SK-N-SH treated with all-trans-retinoic acid at 6 μM for 48 hours (cell line): ENCODE measurements around the gene ATP5MG.
A peak's percentile ranks its signal among the peaks of the same experiment; 100 is the strongest.

Experiments used
- ATAC-seq: fragments of 200-7000 bp; cut with Tn5 transposase; 3 replicates; pipeline ENCODE4 v1.9.1; 2020; ENCODE audit warnings: mild to moderate bottlenecking, moderate library complexity
- ARNTL ChIP-seq: fragments of 450-650 bp; formaldehyde crosslinking; IDR thresholded peaks from 2 replicates; pipeline ENCODE4 v1.5.0; 2020; ENCODE audit warnings: low read depth, mild to moderate bottlenecking, moderate library complexity, borderline replicate concordance
- BACH2 ChIP-seq: fragments of 250-450 bp; sonication (Bioruptor Pico); IDR thresholded peaks from 2 replicates; pipeline ENCODE4 v1.9.0; 2021; ENCODE audit warnings: mild to moderate bottlenecking, borderline replicate concordance
- CSDC2 ChIP-seq: fragments of 250-450 bp; sonication (Bioruptor Pico); IDR thresholded peaks from 2 replicates; pipeline ENCODE4 v1.5.0; 2020; ENCODE audit warnings: mild to moderate bottlenecking, moderate library complexity
- ESRRG ChIP-seq: fragments of 250-450 bp; sonication (Bioruptor Pico); IDR thresholded peaks from 2 replicates; pipeline ENCODE4 v1.6.1; 2021; ENCODE audit warnings: mild to moderate bottlenecking
- GLIS3 ChIP-seq: fragments of 250-450 bp; sonication (Bioruptor Pico); IDR thresholded peaks from 2 replicates; pipeline ENCODE4 v1.5.0; 2020; ENCODE audit warnings: mild to moderate bottlenecking, moderate library complexity
- ISL1 ChIP-seq: fragments of 250-450 bp; sonication (Bioruptor Pico); IDR thresholded peaks from 2 replicates; pipeline ENCODE4 v2.1.2; 2022; ENCODE audit warnings: mild to moderate bottlenecking, moderate library complexity
- OSR1 ChIP-seq: fragments of 250-450 bp; sonication (Bioruptor Pico); IDR thresholded peaks from 2 replicates; pipeline ENCODE4 v1.8.0; 2022; ENCODE audit warnings: moderate library complexity, mild to moderate bottlenecking, inconsistent platforms
- POU6F1 ChIP-seq: fragments of 250-450 bp; sonication (Bioruptor Pico); IDR thresholded peaks from 2 replicates; pipeline ENCODE4 v1.8.0; 2021; ENCODE audit warnings: low read depth, mild to moderate bottlenecking, moderate library complexity, borderline replicate concordance
- PPARA ChIP-seq: fragments of 250-450 bp; sonication (Bioruptor Pico); IDR thresholded peaks from 2 replicates; pipeline ENCODE4 v1.5.0; 2020; ENCODE audit warnings: mild to moderate bottlenecking, borderline replicate concordance
- RARB ChIP-seq: fragments of 250-450 bp; sonication (Bioruptor Pico); IDR thresholded peaks from 2 replicates; pipeline ENCODE4 v1.8.0; 2021; ENCODE audit warnings: mild to moderate bottlenecking, moderate library complexity
- SNAI2 ChIP-seq: fragments of 250-450 bp; sonication (Bioruptor Pico); IDR thresholded peaks from 2 replicates; pipeline ENCODE4 v1.5.0; 2020; ENCODE audit warnings: mild to moderate bottlenecking, moderate library complexity
- TCF4 ChIP-seq: fragments of 250-450 bp; sonication (Bioruptor Pico); IDR thresholded peaks from 2 replicates; pipeline ENCODE4 v1.8.0; 2021; ENCODE audit warnings: mild to moderate bottlenecking, moderate library complexity, borderline replicate concordance
- TOX ChIP-seq: fragments of 250-450 bp; sonication (Bioruptor Pico); IDR thresholded peaks from 2 replicates; pipeline ENCODE4 v1.8.0; 2021; ENCODE audit warnings: mild to moderate bottlenecking, moderate library complexity, borderline replicate concordance
- ZC3H10 ChIP-seq: fragments of 250-450 bp; sonication (Bioruptor Pico); IDR thresholded peaks from 2 replicates; pipeline ENCODE4 v1.5.1; 2021; ENCODE audit warnings: mild to moderate bottlenecking, moderate library complexity
- ZFP3 ChIP-seq: fragments of 250-450 bp; sonication (Bioruptor Pico); IDR thresholded peaks from 2 replicates; pipeline ENCODE4 v1.5.0; 2020; ENCODE audit warnings: mild to moderate bottlenecking, moderate library complexity
- ZFP30 ChIP-seq: fragments of 450-650 bp; formaldehyde crosslinking; IDR thresholded peaks from 2 replicates; pipeline ENCODE4 v1.5.0; 2022; ENCODE audit warnings: mild to moderate bottlenecking, moderate library complexity
- ZNF565 ChIP-seq: fragments of 450-650 bp; formaldehyde crosslinking; conservative IDR thresholded peaks from 2 replicates; pipeline ENCODE4 v1.5.0; 2020; ENCODE audit warnings: low read depth, mild to moderate bottlenecking, moderate library complexity
- ZNF70 ChIP-seq: fragments of 450-650 bp; formaldehyde crosslinking; IDR thresholded peaks from 2 replicates; pipeline ENCODE4 v1.5.0; 2020; ENCODE audit warnings: mild to moderate bottlenecking, moderate library complexity
- ZNF8 ChIP-seq: fragments of 450-650 bp; formaldehyde crosslinking; IDR thresholded peaks from 2 replicates; pipeline ENCODE4 v1.5.0; 2020; ENCODE audit warnings: mild to moderate bottlenecking, moderate library complexity
- TF ChIP-seq, protein P1 (sequence below): fragments of 250-450 bp; sonication (Bioruptor Pico); IDR thresholded peaks from 2 replicates; pipeline ENCODE4 v1.8.0; 2020; ENCODE audit warnings: mild to moderate bottlenecking, moderate library complexity, borderline replicate concordance
- TF ChIP-seq, protein P2 (sequence below): fragments of 250-450 bp; sonication (Bioruptor Pico); IDR thresholded peaks from 2 replicates; pipeline ENCODE4 v1.5.0; 2020; ENCODE audit warnings: mild to moderate bottlenecking, moderate library complexity
- TF ChIP-seq, protein P3 (sequence below): fragments of 250-450 bp; sonication (Bioruptor Pico); IDR thresholded peaks from 2 replicates; pipeline ENCODE4 v1.5.1; 2021; ENCODE audit warnings: mild to moderate bottlenecking, moderate library complexity
- TF ChIP-seq, protein P4 (sequence below): fragments of 250-450 bp; sonication (Bioruptor Pico); IDR thresholded peaks from 2 replicates; pipeline ENCODE4 v1.5.1; 2020; ENCODE audit warnings: low read depth, mild to moderate bottlenecking, moderate library complexity

ATP5MG gene

DNA sequence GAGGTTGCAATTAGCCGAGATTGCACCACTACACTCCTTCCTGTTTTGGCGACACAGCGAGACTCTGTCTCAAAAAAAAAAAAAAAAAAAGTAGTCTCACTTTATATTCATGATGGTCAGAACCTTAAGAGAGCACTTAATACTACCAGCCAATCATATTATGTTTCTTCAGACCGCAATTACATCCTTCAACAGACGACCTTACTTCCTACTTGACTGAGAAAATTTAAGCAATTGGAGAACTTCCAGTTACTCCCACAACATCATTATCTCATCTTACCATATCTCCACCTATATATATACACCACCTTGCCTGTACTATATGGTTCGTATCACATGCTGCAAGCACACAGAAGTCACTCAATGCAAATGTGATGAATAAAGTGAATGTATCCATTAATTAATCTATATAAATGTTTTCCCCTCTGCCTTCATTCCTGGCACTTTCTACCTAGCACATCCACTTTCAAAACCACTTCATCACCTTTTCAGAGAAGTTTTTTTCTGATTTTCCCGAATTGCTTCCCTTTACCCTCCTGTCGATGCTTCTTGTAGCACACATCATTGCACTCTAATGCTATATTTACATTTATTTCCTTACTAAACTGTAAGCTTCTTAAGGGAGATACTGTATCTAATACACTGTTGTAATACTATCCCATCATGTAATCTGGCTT is 13.8 kb downstream of the ATP5MG start (continued):
- TF ChIP-seq, protein P1, sequence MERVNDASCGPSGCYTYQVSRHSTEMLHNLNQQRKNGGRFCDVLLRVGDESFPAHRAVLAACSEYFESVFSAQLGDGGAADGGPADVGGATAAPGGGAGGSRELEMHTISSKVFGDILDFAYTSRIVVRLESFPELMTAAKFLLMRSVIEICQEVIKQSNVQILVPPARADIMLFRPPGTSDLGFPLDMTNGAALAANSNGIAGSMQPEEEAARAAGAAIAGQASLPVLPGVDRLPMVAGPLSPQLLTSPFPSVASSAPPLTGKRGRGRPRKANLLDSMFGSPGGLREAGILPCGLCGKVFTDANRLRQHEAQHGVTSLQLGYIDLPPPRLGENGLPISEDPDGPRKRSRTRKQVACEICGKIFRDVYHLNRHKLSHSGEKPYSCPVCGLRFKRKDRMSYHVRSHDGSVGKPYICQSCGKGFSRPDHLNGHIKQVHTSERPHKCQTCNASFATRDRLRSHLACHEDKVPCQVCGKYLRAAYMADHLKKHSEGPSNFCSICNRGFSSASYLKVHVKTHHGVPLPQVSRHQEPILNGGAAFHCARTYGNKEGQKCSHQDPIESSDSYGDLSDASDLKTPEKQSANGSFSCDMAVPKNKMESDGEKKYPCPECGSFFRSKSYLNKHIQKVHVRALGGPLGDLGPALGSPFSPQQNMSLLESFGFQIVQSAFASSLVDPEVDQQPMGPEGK, result no peak
- no peak for TF ChIP-seq ZFP3 (CRISPR knock-in tag)

DNA sequence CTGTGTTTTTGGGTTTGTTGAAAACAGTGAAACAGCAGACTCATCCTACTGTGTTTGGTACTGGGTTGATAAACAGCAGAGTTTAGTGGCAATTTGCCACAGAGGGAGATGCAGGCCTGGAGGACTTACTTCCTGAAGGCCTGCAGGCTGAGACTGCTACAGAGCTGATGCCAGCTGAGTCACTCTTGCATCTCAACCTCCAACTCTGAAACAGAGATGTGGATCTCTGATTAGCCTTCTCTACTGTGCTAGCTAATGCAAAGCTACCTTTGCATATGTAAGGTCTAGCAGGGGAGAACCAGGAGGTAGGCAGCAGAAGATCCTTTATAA is 14.3 kb downstream of the ATP5MG start:
- ATAC-seq, result peak; percentile 97
- TF ChIP-seq ZNF8 (CRISPR knock-in tag) (no peak), GLIS3 (CRISPR knock-in tag) (no peak; the same call in 1 of the 2 replicates), POU6F1 (CRISPR knock-in tag) (0 out of 2 replicates have a peak, but pooled peaks have one; percentile 42), ZNF565 (CRISPR knock-in tag) (no peak), ZFP30 (CRISPR knock-in tag) (no peak), BACH2 (CRISPR knock-in tag) (peak; percentile 79; the same call in 1 of the 2 replicates), ISL1 (CRISPR knock-in tag) (0 out of 2 replicates have a peak, but pooled peaks have one; percentile 26), ARNTL (no peak), ZNF70 (CRISPR knock-in tag) (no peak), RARB (CRISPR knock-in tag) (no peak), TCF4 (CRISPR knock-in tag) (peak; percentile 73), OSR1 (CRISPR knock-in tag) (no peak), ESRRG (CRISPR knock-in tag) (no peak), ZC3H10 (CRISPR knock-in tag) (no peak), TOX (0 out of 2 replicates have a peak, but pooled peaks have one; percentile 17), ZFP3 (CRISPR knock-in tag) (0 out of 2 replicates have a peak, but pooled peaks have one; percentile 28), SNAI2 (CRISPR knock-in tag) (no peak), PPARA (CRISPR knock-in tag) (no peak), CSDC2 (CRISPR knock-in tag) (no peak)
- TF ChIP-seq, protein P2, sequence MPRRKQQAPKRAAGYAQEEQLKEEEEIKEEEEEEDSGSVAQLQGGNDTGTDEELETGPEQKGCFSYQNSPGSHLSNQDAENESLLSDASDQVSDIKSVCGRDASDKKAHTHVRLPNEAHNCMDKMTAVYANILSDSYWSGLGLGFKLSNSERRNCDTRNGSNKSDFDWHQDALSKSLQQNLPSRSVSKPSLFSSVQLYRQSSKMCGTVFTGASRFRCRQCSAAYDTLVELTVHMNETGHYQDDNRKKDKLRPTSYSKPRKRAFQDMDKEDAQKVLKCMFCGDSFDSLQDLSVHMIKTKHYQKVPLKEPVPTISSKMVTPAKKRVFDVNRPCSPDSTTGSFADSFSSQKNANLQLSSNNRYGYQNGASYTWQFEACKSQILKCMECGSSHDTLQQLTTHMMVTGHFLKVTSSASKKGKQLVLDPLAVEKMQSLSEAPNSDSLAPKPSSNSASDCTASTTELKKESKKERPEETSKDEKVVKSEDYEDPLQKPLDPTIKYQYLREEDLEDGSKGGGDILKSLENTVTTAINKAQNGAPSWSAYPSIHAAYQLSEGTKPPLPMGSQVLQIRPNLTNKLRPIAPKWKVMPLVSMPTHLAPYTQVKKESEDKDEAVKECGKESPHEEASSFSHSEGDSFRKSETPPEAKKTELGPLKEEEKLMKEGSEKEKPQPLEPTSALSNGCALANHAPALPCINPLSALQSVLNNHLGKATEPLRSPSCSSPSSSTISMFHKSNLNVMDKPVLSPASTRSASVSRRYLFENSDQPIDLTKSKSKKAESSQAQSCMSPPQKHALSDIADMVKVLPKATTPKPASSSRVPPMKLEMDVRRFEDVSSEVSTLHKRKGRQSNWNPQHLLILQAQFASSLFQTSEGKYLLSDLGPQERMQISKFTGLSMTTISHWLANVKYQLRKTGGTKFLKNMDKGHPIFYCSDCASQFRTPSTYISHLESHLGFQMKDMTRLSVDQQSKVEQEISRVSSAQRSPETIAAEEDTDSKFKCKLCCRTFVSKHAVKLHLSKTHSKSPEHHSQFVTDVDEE (CRISPR knock-in tag), result peak; percentile 74; the same call in 1 of the 2 replicates
- TF ChIP-seq, protein P3, sequence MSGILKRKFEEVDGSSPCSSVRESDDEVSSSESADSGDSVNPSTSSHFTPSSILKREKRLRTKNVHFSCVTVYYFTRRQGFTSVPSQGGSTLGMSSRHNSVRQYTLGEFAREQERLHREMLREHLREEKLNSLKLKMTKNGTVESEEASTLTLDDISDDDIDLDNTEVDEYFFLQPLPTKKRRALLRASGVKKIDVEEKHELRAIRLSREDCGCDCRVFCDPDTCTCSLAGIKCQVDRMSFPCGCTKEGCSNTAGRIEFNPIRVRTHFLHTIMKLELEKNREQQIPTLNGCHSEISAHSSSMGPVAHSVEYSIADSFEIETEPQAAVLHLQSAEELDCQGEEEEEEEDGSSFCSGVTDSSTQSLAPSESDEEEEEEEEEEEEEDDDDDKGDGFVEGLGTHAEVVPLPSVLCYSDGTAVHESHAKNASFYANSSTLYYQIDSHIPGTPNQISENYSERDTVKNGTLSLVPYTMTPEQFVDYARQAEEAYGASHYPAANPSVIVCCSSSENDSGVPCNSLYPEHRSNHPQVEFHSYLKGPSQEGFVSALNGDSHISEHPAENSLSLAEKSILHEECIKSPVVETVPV (CRISPR knock-in tag), result no peak
- TF ChIP-seq, protein P4, sequence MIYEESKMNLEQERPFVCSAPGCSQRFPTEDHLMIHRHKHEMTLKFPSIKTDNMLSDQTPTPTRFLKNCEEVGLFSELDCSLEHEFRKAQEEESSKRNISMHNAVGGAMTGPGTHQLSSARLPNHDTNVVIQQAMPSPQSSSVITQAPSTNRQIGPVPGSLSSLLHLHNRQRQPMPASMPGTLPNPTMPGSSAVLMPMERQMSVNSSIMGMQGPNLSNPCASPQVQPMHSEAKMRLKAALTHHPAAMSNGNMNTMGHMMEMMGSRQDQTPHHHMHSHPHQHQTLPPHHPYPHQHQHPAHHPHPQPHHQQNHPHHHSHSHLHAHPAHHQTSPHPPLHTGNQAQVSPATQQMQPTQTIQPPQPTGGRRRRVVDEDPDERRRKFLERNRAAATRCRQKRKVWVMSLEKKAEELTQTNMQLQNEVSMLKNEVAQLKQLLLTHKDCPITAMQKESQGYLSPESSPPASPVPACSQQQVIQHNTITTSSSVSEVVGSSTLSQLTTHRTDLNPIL (CRISPR knock-in tag), result no peak
- TF ChIP-seq, protein P1, result no peak
